Stimulated activated CD8-positive, alpha-beta memory T cell treated with anti-CD3 and anti-CD28 coated beads, Interleukin-12 subunit alpha, Interleukin-12 subunit beta, amount 100 ng/mL, for 1 hour (primary cell): ENCODE data around the gene ANO2.

ENCODE experiments used
- DNase-seq: peaks from one replicate; pipeline ENCODE4 v3.0.0-alpha.2; 2020; ENCODE audit warnings: low read depth

ANO2 gene

DNA sequence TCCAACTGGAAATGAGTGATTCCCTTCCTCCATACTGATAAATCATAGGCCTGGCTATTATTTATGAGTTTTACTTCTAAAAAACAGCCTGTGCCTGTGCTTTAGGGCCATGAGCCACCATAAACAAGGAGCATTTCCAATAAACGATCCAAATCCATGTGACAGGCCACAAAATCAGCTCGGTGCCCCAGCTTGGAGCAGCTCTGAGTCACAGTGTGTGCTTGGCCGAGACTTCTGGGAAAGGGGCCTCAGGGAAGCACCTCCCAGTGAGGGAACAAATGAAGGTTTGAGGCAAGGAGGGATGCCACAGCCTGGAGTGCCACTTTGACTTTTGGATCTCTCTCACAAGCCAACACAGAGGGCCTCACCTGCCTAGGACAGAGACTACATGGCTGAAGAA is 322.8 kb downstream of the ANO2 start:
- no peak for DNase-seq

DNA sequence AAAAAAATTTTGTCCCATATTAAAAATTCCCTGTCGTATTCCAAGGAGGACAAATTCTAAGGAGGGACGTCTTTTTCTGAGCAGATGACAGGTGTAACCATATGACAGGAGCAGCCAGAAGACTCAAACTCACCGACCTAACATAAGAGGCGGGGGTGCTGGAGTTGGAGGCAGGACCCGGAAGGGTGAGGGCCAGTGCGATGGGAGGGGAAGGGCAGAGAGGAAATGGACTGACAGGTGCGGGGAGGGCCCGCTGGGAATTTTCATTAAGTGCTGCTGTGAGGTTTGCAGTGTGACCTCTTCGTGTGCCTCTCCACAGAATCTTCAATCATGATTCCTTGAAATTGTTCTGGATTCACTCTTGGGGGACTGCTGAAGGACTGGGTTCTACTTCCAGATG is 323.7 kb downstream of the ANO2 start:
- no peak for DNase-seq

GRCh38 chr12:5620896-5621295 is 324.2 kb downstream of the ANO2 start:
- DNase-seq, result no peak

- DNase-seq, result no peak
These were observed 325.4 kb downstream of the ANO2 start for GRCh38 chr12:5619628-5620027.

DNA sequence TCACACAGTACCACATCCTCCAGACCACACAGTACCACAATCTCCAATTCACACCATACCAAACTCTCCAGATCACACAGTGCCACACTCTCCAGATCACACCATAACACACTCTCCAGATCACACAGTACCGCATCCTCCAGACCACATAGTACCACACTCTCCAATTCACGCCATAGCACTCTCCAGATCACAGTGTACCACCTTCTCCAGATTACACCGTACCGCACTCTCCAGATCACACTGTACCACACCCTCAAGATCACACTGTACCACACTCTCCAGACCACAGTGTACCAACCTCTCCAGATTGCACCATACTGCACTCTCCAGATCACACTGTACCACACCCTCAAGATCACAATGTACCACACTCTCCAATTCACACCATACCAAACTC is 328.2 kb downstream of the ANO2 start:
- DNase-seq, result no peak

DNA sequence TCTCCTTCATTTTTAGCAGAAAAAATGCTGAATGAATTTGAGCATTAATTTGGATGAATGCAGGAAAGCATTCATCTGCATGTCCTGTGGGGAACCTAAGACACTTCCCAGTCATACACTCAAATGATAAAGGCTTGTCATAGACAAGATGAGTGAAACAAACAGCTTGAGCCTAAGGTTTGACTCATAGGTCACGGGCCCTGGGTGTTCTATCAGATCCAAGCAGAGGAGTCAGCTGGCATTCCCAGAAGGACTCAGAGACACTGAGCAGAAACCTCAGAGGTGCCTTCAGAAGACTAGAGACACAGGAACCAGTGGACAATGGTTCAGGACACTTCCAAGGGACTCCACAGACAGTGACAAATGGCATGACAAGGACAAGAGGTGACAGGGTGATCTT is 329.3 kb downstream of the ANO2 start:
- no peak for DNase-seq

GRCh38 chr12:5614256-5614655 is 330.8 kb downstream of the ANO2 start:
- no peak for DNase-seq

DNA sequence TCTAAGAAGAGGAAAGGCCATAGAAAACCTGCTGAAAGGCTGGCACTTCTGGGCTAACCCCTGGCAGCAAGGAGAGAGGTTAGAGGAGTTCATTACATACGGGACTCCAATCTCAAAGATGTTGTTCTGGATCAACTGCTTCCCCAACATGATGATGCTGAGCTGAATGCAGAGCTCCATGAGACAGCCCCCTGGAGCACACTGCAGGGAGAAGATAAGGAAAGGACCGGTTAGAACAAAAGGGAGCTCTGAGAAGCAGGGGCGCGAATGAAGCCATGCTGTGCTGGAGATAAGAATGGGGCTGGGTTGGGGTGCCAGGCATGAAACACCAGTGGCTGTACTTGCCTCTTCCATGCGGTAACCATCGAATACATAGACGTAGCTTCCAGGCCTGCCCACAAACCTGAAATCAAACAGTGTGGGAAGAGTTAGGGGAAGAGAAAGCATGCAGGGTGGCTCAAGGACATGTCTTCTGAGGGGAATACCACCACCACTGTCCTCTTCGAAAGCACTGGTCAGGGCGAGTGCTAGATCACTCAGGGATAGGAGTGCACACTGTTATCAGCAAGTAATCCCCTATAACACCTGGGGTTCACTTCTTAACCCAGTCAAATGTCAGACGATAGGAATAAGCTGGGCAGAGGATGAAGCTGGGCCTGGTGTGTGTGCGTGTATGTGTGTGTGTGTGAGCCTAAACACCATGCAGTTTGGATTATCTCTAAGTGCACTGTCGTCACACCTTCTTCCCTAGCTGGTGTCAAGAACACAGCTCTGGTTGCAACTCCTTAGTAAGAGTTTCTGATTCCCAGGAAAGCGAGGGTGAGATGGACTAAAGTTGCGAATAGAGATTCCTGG is 332.3 kb downstream of the ANO2 start:
- DNase-seq, result no peak

DNA sequence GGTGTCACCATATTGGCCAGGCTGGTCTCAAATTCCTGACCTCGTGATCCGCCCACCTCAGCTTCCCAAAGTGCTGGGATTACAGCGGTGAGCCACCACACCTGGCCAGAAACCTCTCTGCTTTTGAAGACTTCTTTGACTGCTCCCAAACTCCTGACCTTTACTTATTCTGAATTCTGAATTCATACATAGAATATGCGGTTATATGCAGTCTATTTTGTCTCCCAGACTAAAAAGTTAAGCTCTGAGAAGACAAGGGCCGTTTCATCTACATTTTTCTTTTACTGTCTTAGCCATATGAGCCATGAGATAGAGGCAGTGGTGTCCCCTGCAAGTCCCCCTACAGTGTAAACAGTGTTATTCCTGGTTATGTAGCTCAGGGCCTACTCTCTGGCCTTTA is 333.9 kb downstream of the ANO2 start:
- DNase-seq, result no peak

DNA sequence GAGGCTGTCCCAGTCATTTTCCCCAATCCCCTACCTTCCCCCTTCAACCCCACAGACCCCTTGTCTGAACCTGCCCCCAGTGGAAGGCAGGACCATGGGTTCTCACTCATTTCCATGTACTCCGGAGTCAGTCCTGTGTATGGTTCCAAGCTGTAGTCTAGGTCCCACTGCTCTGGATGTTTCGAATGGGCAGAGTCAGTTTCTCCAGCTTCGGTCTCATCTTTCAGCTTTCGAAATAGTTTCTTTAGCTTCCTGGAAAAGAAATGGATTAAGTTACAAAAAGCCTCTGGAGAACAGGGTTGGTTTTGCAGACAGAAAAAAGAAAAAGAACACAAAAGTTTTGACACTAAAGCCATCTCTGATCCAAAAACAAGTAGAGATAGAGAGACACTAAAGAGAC is 345.7 kb downstream of the ANO2 start:
- no peak for DNase-seq

DNA sequence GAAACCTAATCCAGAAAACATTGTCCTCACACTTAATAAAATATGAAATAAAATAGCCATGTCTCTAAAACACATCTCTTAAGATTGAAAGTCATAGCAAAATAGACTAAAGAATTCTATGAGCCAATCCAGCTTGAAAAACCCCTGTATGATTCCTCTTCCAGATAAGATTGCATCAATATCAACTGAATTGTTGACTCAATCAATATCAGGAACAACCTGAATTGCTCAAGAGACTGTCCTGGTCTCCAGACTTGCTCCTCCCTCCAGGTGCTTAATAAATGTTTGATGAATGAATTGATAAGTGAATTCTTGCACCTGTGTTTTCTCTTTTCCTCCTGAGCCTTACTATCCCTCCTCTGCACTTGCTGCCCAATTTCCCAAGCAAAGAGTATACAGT is 351.1 kb downstream of the ANO2 start:
- no peak for DNase-seq

- no peak for DNase-seq
These were observed 352.0 kb downstream of the ANO2 start for GRCh38 chr12:5593086-5593485.

DNA sequence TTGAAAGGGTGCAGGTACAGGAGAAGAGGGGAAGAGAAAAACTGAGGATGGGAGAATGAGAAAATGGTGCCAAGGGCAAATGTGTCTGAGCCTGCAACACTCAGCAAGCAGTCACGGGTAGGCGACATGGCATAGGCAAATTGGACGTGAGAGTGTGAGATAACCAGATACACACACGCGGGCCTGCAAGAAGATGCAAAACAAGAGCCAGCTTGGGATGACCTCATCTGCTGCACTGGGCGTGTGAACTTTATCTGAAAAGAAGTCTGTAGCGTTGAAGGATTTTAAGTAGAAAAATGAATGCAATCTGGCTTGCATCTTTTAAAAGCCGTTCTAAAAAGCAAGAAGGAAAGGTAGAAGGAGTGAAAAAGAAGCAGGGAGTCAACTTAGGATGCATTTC is 352.7 kb downstream of the ANO2 start:
- no peak for DNase-seq

GRCh38 chr12:5590316-5590715 is 354.7 kb downstream of the ANO2 start:
- DNase-seq, result no peak

DNA sequence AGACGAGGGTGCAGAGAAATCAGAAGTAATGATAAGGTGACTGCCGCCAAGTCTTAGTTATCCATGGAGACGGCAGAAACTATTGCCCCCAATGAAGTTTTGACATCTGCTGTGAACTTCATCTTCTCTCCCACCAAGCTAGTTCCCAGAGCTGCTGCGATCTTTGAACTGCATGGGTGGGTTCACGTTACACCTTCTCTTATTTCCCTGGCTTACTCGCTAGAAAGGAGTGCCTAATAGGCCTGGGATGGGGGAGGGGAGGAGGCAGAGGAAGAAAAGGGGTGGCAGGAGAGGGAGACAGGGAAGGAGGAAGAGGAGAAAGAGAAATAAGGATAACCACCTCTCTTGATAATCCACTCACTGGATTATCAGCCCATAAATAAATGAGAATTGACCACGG is 356.0 kb downstream of the ANO2 start:
- DNase-seq, result no peak

GRCh38 chr12:5588591-5588990 is 356.5 kb downstream of the ANO2 start:
- no peak for DNase-seq

DNA sequence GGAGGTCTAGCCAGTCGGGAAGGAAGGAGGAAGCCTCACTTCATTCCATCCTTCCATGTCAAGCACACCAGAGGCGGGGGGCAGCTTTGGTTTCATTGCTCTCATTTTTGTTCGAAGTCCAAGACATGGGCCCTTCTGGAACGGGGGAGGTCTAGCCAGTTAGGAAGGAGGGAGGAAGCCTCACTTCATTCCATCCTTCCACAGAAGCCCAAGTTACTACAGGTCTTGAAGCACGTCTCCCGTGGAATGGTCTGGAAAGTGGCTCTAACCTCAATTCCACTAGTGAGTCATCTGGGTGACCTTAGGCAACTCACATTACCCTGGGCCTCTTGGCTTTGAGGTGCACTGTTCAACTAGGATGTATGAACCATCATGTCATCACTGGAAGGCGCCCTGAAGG is 356.9 kb downstream of the ANO2 start:
- DNase-seq, result no peak

DNA sequence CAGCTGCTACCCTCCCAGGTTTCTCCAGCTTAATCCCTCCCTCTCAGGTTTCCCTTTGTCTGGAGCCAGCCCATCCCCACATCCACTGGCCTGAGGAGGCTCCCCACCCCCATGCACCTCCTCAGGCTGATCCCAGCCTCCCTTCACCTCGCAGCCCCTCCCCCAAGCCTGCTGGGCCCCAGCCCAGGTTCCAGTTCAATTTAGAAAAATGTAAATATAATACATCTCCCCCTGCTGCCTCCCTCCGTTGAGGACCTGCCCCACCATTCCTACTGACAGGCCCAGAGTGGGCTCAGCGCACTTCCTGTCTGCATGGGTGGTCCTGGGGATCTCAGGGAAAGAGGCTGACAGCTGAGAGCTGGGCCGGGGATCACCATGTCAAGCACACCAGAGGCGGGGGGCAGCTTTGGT is 357.3 kb downstream of the ANO2 start:
- DNase-seq, result no peak

- DNase-seq, result no peak
These were observed 358.9 kb downstream of the ANO2 start for GRCh38 chr12:5586201-5586600.

DNA sequence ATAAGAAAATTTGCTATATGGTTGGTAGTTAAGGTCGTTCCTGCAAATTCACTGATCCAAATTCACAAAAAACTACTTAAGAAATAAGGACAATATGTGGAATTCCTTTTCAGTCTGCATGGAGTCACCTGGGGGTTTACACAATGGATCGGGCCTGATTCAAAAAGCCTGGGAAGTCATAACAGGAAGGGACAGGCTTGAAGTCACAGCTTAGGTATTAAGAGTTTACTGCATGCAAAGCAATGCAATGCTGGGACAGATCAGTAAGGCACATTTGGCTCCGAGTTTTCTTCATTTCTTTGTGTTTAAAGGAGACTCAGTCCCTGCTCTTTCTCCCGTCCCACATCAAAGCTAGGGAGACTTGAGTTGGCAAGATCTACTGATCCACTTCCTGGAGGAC is 359.9 kb downstream of the ANO2 start:
- no peak for DNase-seq

DNA sequence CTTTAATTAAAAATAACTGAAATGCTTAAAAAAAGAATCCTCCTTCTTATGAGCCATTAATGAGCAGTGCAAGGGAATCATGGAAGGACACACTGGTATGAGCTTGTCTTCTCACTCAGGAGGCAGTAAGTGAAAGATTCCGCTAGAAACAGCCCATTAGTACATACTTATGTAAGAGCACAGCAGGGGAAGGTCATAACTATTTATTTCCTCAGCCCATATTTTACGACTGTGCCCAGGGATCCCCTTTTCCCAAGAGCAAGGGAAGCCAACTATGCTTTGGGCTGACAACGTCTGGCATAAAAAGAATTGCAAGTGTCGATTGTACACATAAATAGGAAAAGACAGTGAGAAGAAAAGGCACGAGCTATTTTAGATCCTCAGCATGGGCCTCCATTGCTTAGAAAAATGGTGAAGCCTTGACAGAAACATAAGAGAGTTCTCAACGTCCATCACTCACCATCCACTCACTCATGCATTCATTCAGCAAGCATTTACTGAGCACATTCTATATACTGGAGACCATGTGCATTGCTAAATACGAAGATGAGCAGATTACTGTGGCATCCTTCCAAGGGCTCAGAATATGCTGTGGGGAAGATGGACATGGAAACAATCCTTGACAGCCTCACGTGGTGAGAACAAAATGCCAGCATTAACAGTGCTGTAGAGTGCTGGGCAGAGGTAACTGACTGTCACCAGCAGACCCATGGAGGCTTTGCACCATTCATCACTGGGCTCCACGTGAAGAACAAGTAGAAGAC is 360.5 kb downstream of the ANO2 start:
- no peak for DNase-seq

- no peak for DNase-seq
These were observed 362.5 kb downstream of the ANO2 start for GRCh38 chr12:5582541-5582940.

DNA sequence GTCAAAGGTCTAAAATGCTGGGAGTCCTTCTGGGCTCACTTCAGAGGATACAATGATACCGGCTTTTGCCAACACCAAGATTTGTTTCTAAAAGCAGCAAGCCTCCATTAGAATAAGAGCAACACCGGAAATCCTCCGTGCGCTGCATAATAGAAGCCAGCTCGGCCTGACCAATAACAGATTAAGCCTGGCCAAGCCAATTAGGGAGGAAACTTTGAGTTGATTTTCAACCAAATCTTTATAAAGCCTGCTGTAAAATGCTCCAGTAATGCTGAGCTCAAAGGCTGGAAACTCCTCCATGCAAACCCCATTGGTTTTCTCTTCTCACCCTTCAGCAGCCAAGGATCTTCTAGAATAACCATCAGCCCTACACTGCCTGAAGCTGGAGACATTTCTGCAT is 363.0 kb downstream of the ANO2 start:
- DNase-seq, result no peak

GRCh38 chr12:5581616-5582015 is 363.4 kb downstream of the ANO2 start:
- no peak for DNase-seq
